ENCODE data around the gene CHAT.
"Not testable (repeated sequence)": the region's sequence is repeated elsewhere in the genome, so short reads cannot be mapped to it uniquely, and the experiment has no call there.

CHAT gene

DNA sequence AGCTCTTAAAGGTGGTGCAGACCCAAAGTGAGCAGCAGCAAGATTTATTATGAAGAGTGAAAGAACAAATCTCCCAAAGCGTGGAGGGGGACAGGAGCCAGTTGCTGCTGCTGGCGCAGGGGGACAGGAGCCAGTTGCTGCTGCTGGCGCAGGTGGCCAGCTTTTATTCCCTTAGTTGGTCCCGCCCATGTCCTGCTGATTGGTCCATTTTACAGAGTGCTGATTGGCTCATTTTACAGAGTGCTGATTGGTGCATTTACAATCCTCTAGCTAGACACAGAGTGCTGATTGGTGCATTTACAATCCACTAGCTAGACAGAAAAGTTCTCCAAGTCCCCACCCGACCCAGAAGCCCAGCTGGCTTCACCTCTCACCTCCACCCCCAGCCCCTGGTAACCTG lies 68.6 kb downstream of the CHAT start:
- Mint-ChIP-seq H3K27me3 (peaks cover 39% of the 10 kb centered on the region), H3K9me3 (peaks cover 23% of the 10 kb centered on the region)
- not testable (repeated sequence) for H3K4me1 Mint-ChIP-seq; H3K4me3 Mint-ChIP-seq; ATAC-seq; DNase-seq; H3K27ac Mint-ChIP-seq; H3K36me3 Mint-ChIP-seq (ENCODE audit: low read depth)

DNA sequence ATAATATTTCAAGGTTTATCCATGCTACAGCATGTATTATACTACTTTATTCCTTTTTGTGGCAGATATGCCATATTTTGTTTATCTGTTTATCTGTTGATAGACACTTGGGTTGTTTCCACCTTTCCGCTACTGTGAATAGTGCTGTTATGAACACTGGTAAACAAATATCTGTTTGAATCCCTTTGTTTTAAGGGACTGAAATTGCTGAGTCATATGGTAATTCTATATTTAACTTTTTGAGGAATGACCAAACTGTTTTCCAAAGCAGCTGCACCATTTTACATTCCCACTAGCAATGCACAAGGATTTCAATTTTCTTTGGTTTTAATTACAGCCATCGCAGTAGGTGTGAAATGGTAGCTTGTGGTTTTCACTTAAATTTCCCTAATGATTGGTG lies 69.0 kb downstream of the CHAT start:
- Mint-ChIP-seq H3K27ac (no peak overlapping the region), H3K27me3 (peaks cover 39% of the 10 kb centered on the region), H3K9me3 (peaks cover 19% of the 10 kb centered on the region), H3K4me1 (peaks cover 4% of the 10 kb centered on the region), H3K36me3 (ENCODE audit: low read depth) (peaks cover 9% of the 10 kb centered on the region), H3K4me3 (no peak overlapping the region)
- no peak for ATAC-seq
- DNase-seq = no peak

DNA sequence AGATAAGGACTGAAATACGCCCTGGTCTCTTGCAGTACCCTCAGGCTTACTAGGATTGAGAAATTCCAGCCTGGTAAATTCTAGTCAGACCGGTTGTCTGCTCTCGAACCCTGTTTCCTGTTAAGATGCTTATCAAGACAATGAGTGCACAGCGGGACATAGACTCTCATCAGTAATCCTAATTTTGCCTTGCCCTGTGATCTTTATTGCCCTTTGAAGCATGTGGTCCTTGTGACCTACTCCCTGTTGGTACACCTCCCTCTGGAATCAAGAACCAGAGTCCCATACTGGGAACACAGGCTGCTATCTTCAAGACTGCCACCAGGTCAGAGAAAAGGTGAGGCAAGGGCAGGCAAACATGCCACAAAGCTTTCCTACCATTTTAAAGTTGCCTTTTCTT lies 72.8 kb downstream of the CHAT start:
- peaks cover 51% of the 10 kb centered on the region for H3K27me3 Mint-ChIP-seq

DNA sequence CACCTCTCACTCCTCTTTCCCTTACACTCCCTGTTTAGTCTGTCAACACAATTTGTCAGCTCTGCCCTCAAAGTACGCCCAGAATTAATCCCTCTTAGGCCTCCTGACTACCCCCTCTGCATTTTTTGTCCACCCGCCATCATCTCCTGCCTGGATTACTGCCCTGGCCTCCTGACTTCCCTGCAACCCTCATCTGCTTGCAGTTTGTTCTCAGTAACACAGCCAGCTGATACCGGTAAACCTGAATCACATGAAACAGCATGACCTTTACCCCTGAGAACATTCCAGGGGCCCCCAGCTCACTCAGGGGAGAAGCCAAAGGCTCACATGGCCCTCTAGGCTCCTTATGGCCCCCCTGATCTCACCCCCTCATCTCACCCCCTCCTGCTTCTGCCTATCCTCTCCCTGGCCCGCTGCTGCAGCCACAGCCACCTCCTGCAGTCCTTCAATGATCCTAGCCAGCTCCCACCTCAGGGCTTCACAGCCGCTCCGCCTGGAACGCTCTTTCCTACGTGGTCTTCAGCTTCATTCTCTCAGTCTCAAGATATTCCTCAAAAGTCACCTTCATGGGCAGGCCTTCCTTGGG lies 74.5 kb downstream of the CHAT start:
- Mint-ChIP-seq H3K27me3 (peaks cover 57% of the 10 kb centered on the region), H3K27ac (no peak overlapping the region), H3K4me3 (no peak overlapping the region), H3K9me3 (peaks cover 11% of the 10 kb centered on the region), H3K4me1 (no peaks in the 10 kb centered on the region), H3K36me3 (ENCODE audit: low read depth) (no peaks in the 10 kb centered on the region)
- ATAC-seq (no peak), DNase-seq (no peak)

More for the DNA sequence above, 72.8 kb downstream of the CHAT start:
- H3K4me1 Mint-ChIP-seq = no peaks in the 10 kb centered on the region
- DNase-seq = no peak
- no peak for ATAC-seq
- no peak overlapping the region for H3K4me3 Mint-ChIP-seq
- no peaks in the 10 kb centered on the region for H3K36me3 Mint-ChIP-seq (ENCODE audit: low read depth)
- H3K27ac Mint-ChIP-seq = no peak overlapping the region
- H3K9me3 Mint-ChIP-seq = peaks cover 11% of the 10 kb centered on the region

DNA sequence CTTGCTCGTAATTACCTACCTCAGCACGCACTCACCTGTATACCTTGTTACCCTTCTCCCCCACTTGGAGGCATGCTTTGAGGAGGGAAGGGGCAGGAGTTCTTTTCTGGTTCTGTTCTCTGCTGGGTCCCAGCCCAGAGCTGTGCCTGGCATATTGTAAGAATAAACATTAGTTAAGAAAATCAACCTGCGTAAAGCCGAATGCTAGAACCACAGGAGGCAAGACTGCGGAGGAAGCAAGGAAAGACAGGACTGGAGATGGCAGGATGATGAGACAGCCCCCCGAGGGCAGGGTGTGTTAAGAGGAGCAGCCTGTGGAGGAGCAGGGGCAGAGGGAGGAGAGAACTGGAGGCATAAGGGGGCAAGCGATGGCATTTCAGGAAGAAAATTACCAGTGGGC lies 75.1 kb downstream of the CHAT start:
- Mint-ChIP-seq H3K9me3 (peaks cover 11% of the 10 kb centered on the region), H3K4me1 (no peaks in the 10 kb centered on the region), H3K27me3 (peaks cover 57% of the 10 kb centered on the region), H3K36me3 (ENCODE audit: low read depth) (no peaks in the 10 kb centered on the region), H3K4me3 (no peak overlapping the region), H3K27ac (no peak overlapping the region)
- ATAC-seq (no peak), DNase-seq (no peak)

DNA sequence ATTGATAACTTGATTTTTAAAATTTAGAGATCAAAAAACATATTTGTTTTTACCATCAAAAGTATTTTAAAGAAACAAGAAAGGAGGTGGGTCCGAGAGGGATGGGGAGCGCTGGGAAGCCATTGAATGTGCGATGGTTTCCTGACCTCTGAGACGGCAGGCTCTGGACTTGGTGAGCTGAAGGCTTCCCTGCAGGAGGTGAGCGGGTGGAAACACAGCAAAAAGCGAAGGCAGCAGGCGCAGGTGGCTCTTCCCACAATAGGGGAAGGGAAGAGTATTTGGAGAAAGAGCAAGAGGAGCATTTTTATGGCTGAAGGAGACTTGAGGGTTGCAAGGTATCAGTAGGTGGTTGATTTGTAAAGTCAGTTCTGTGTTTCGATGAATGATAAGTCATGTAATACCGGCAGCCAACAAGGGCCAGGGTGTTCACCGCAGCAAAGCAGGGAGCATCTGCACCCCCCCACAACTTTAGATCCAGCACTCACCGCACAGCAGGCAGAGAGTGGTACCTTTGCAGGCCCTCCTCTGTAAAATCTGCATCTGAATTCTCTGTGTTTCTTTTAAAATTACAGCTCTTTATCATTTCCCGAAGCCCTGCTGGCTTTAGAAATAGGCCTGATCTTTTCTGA lies 76.2 kb downstream of the CHAT start:
- Mint-ChIP-seq H3K36me3 (ENCODE audit: low read depth) (no peaks in the 10 kb centered on the region), H3K9me3 (peaks cover 7% of the 10 kb centered on the region), H3K27ac (no peak overlapping the region), H3K4me3 (no peak overlapping the region), H3K4me1 (no peaks in the 10 kb centered on the region), H3K27me3 (peaks cover 55% of the 10 kb centered on the region)
- ATAC-seq (no peak), DNase-seq (no peak)

DNA sequence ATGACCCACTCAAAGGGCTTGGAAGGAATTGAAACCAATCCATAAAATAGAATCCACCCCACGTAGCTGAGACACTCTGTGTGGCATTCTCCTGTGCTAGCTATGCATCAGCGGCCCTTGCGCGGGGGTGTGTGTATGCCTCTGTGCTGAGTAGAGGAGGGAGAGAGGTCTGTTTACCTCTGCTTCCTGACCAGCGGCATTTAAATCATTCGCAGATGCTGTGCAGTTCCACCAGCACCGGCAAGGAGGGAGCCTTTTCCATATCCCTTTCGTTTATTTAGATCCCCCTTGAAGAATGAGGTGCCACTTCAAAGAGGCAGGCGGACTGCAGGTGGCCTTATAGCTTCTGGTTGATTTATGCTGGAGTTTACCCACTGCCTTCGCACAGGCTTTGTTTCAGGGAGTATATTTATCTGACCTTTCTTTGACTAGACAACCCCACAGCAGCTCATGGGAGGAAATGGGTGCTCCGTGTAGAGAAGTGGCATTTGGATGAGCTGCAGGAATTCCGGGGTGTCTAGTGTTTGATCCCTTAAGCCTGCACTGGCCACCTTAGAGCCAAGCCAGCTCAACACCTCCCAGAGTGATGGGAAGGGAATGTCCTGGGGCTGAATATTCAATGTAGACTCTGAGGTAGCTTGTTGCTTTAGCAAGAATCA lies 77.0 kb downstream of the CHAT start:
- DNase-seq (no peak), ATAC-seq (no peak)
- H3K36me3 Mint-ChIP-seq (ENCODE audit: low read depth) = no peaks in the 10 kb centered on the region
- peaks cover 51% of the 10 kb centered on the region for H3K27me3 Mint-ChIP-seq
- H3K27ac Mint-ChIP-seq = no peak overlapping the region
- H3K4me1 Mint-ChIP-seq = no peaks in the 10 kb centered on the region
- peaks cover 6% of the 10 kb centered on the region for H3K9me3 Mint-ChIP-seq
- no peak overlapping the region for H3K4me3 Mint-ChIP-seq

DNA sequence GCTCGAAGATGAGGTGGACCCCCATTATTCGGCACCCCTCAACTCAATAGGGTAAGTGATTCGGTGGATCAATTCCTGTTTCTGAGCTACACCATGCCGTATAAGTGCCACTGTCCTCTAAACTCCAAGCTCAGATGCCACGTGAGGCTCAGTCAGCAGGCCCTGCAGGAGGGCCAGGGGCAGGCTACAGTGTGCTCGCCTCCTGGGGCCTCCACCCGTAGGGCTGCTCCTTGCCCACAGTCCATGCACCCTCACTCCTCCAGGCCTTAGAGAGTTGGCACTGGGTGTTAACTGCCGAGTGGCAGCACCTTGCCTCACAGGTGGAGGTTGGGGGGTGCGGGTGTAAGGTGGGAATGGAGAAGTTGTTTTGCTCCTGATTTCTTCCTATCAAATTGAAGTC lies 77.8 kb downstream of the CHAT start:
- ATAC-seq (no peak), DNase-seq (no peak)
- no peaks in the 10 kb centered on the region for H3K36me3 Mint-ChIP-seq (ENCODE audit: low read depth)
- H3K4me1 Mint-ChIP-seq = no peaks in the 10 kb centered on the region
- no peak overlapping the region for H3K27ac Mint-ChIP-seq
- H3K27me3 Mint-ChIP-seq = peaks cover 49% of the 10 kb centered on the region
- H3K4me3 Mint-ChIP-seq = no peak overlapping the region
- H3K9me3 Mint-ChIP-seq = peaks cover 6% of the 10 kb centered on the region

DNA sequence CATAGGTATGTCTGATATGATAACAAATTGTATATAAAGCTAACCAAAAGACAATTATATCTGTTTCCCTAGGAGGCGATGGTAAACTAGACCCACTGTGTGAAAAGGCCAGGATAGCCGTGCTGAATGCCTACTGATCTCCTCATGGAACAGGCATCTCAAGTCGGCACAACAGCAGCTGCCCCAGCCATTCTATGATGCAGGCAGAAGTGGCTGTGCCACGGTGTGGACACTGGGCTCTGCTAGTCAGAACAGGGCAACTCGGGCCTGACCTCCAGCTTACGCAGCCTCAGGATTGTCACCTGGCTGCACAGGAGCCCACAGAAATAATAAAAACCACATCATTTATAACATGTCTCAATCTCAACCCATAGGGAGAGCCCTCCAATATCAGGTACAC lies 80.6 kb downstream of the CHAT start:
- ATAC-seq = no peak

DNA sequence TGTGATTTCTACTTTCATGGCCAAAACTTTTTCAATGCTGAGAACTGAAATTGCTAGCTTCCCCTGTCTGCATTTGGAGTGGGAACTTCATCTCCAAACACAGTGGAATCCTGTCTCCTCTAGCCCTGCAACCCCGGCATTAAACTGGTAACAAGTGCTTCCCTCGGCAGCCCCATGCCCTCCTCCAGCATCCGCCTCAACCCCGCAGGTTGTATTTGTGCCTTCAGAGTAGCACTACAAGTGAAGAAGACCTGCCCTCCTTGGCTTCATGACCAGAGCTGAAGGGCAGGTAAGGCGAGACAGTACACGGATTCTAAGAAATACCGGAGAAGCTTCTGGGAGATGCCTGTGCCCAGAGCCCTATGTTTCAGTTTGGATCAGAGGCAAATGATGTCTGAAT lies 82.5 kb downstream of the CHAT start:
- no peak for ATAC-seq
- H3K4me1 Mint-ChIP-seq = no peaks in the 10 kb centered on the region

More for the DNA sequence above, 80.6 kb downstream of the CHAT start:
- no peak for DNase-seq
- Mint-ChIP-seq H3K27ac (no peak overlapping the region), H3K9me3 (no peaks in the 10 kb centered on the region), H3K36me3 (ENCODE audit: low read depth) (no peaks in the 10 kb centered on the region), H3K27me3 (peaks cover 36% of the 10 kb centered on the region), H3K4me3 (no peak overlapping the region), H3K4me1 (no peaks in the 10 kb centered on the region)

DNA sequence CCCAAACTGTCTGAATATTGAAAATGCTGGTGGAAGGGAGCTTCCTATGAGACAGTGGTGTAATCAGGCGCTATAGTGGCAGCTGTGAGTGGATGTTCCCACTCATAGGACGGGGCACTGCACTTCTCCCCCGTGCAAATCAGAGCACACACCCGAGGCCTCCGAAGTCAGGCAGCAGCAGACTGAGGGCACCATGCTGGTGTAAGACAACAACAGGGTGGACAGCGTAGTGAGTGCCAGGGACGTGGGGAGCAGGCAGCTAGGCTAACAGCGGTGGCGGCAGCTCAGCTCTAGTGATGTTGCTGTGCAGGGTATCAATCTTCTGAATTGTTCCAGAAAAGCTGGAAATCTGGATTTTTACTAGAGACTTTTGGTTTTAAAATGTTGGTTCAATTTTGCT lies 84.8 kb downstream of the CHAT start:
- peaks cover 26% of the 10 kb centered on the region for H3K27me3 Mint-ChIP-seq
- DNase-seq = no peak
- no peak overlapping the region for H3K4me3 Mint-ChIP-seq
- H3K4me1 Mint-ChIP-seq = no peaks in the 10 kb centered on the region
- H3K9me3 Mint-ChIP-seq = no peaks in the 10 kb centered on the region
- ATAC-seq = no peak
- H3K27ac Mint-ChIP-seq = no peak overlapping the region
- no peaks in the 10 kb centered on the region for H3K36me3 Mint-ChIP-seq (ENCODE audit: low read depth)

More for the DNA sequence above, 82.5 kb downstream of the CHAT start:
- peaks cover 25% of the 10 kb centered on the region for H3K27me3 Mint-ChIP-seq
- H3K4me3 Mint-ChIP-seq = no peak overlapping the region
- no peak for DNase-seq
- H3K36me3 Mint-ChIP-seq (ENCODE audit: low read depth) = no peaks in the 10 kb centered on the region
- no peaks in the 10 kb centered on the region for H3K9me3 Mint-ChIP-seq
- no peak overlapping the region for H3K27ac Mint-ChIP-seq

DNA sequence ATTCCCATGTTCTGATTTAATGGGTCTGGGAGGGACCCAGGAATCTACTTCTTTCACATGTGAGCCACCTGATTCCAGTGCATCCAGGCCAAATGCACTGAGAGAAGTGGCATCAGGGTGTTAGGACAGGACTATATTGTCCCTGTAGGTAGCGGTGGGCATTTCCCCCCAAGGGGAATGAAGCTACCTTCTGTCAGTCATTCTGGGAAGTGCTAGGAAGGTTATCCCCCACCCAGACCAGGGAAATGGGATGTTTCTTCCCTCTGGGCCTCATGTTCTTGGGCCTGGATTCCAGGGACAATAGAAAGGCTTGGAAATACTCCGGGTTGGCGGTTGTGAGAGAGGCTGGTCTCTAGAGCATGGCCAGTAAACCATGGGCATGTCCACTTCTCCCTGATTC lies 86.4 kb downstream of the CHAT start:
- Mint-ChIP-seq H3K4me3 (no peak overlapping the region), H3K4me1 (no peaks in the 10 kb centered on the region), H3K27ac (no peak overlapping the region), H3K36me3 (ENCODE audit: low read depth) (no peaks in the 10 kb centered on the region), H3K27me3 (peaks cover 26% of the 10 kb centered on the region), H3K9me3 (no peaks in the 10 kb centered on the region)
- DNase-seq (no peak), ATAC-seq (no peak)

DNA sequence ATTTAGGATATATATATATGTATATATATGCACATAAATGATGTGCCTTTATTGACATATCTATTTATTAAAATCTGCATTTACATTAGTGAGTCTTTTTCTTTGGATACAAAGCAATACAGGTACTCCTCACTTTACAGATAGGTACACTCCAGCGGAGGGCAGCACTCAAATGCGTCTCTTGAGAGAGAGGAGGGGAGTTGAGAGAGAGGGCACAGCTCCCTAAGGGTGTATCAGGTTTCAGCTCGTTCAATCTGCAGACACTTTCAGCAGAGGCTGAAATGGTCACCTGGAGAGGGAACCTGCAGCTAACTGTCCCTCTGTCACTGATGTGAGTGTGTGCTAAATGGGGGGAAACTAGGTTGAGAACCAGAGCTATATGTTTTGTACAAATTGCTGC lies 87.2 kb downstream of the CHAT start:
- no peaks in the 10 kb centered on the region for H3K36me3 Mint-ChIP-seq (ENCODE audit: low read depth)
- H3K4me1 Mint-ChIP-seq = no peaks in the 10 kb centered on the region
- H3K27me3 Mint-ChIP-seq = peaks cover 26% of the 10 kb centered on the region
- ATAC-seq (no peak), DNase-seq (no peak)
- no peak overlapping the region for H3K27ac Mint-ChIP-seq
- H3K9me3 Mint-ChIP-seq = no peaks in the 10 kb centered on the region
- no peak overlapping the region for H3K4me3 Mint-ChIP-seq

DNA sequence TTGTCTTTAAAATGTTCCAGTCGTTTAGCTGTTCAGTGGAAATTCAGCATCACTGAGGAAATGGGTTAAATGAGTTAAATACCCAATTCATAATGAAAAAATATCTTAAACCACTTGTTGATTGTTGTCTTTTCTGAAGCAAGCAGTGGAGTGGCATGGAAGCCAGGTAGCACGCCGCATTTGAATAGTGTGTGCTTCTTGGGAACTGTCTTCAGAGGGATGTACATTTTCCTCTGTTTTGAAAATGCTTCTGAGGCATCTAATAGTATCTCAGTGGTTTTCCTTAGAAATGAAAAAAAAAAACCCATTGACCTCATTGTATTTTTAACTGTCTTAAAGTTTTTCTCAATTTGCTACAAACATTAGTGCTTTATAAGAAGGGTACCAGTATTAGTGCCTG lies 93.7 kb downstream of the CHAT start:
- Mint-ChIP-seq H3K27me3 (peaks cover 7% of the 10 kb centered on the region), H3K36me3 (ENCODE audit: low read depth) (no peaks in the 10 kb centered on the region), H3K27ac (no peak overlapping the region), H3K9me3 (no peaks in the 10 kb centered on the region), H3K4me3 (no peak overlapping the region), H3K4me1 (no peaks in the 10 kb centered on the region)
- ATAC-seq (no peak), DNase-seq (no peak)

DNA sequence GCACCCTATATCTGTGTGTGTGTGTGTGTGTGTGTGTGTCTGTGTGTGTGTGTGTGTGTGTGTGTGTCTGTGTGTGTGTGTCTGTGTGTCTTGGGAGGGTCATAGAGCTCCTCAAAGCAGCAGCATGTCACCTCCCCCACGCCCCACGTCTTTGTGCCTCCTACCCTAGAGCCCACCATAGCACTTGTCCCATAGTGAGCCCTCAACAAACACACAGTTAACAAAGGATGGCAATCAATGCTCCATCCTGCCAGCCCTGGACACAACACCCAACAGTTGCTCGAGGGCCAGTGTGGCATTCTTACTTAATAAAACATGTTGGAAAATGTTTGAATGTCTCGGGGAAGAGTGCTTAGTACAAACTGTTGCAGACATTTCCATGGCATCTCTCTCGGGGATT lies 96.1 kb downstream of the CHAT start:
- Mint-ChIP-seq H3K27me3 (peaks cover 8% of the 10 kb centered on the region), H3K4me1 (no peaks in the 10 kb centered on the region), H3K27ac (no peak overlapping the region), H3K36me3 (ENCODE audit: low read depth) (no peaks in the 10 kb centered on the region), H3K9me3 (no peaks in the 10 kb centered on the region), H3K4me3 (no peak overlapping the region)
- ATAC-seq (no peak), DNase-seq (no peak)
